T-cell (primary cell): Measurements from ENCODE around the gene LDB1. TPM values are rescaled to one million over a fixed set of nuclear protein-coding genes. Genes with fewer than 3 reads are reported as not detected.
A peak's percentile ranks its signal among the peaks of the same experiment; 100 is the strongest.

ENCODE experiments used
- ATAC-seq, 4 experiments: fragments of 200-7000 bp in 3 of 4; fragments of 150-1000 bp in 1 of 4; cut with Tn5 transposase; replicated peaks in 1 of 4; 1 replicate in 3 of 4; 2 replicates in 1 of 4; pipeline ENCODE4 v1.10.0; 2021; ENCODE audit warnings: moderate library complexity in 3 of 4, mild to moderate bottlenecking in 2 of 4, moderate number of reproducible peaks in 1 of 4
- CTCF ChIA-PET, 2 donors: fragments of 300-600 bp; sonication (Branson Sonifier 250); formaldehyde crosslinking; loops; one replicate each; lab custom pipeline; 2022; ENCODE audit warnings: antibody characterized with exemption in 2 of 2; lab: Charles Lee
- POLR2A ChIA-PET, 2 donors: fragments of 300-600 bp; sonication (Branson Sonifier 250); formaldehyde crosslinking; loops; one replicate each; lab custom pipeline; 2022; ENCODE audit warnings: antibody characterized with exemption in 2 of 2; lab: Charles Lee
- DNase-seq, 35 experiments: peaks; one replicate each; pipeline versions ENCODE4 v3.0.0 to v3.0.0-alpha.2; 2013 to 2023
- H3K27ac ChIP-seq: one replicate; pipeline ENCODE4 v1.5.1; 2013; ENCODE audit warnings: low read length
- H3K27me3 ChIP-seq, 2 experiments: replicated peaks in 1 of 2; 1 replicate in 1 of 2; 2 replicates in 1 of 2; pipeline versions ENCODE4 v1.6.1 to v1.7.0; 2013; ENCODE audit warnings: low read length in 1 of 2, mixed read lengths in 1 of 2; ENCODE audit not compliant: control insufficient read depth in 2 of 2, insufficient read depth in 2 of 2; ENCODE audit errors: extremely low read depth in 1 of 2
- H3K36me3 ChIP-seq, 2 donors: 1 replicate in 1 of 2; 2 replicates in 1 of 2; pipeline versions ENCODE4 v1.6.1 to v1.7.0; 2013; ENCODE audit warnings: low read length in 1 of 2; ENCODE audit not compliant: control insufficient read depth in 2 of 2, insufficient read depth in 1 of 2; ENCODE audit errors: extremely low read depth in 1 of 2
- H3K4me1 ChIP-seq, 2 experiments: 1 replicate in 1 of 2; 2 replicates in 1 of 2; pipeline versions ENCODE4 v1.6.1 to v1.7.0; 2013; ENCODE audit warnings: low read length in 2 of 2, mixed read lengths in 1 of 2; ENCODE audit not compliant: insufficient read depth in 2 of 2, control insufficient read depth in 1 of 2; ENCODE audit errors: extremely low read depth in 1 of 2
- H3K4me3 ChIP-seq, 2 donors: 1 replicate in 1 of 2; 2 replicates in 1 of 2; pipeline versions ENCODE4 v1.5.1 to v1.7.0; 2013; ENCODE audit warnings: mild to moderate bottlenecking in 2 of 2, low read length in 1 of 2, moderate library complexity in 1 of 2; ENCODE audit not compliant: control insufficient read depth in 1 of 2; ENCODE audit errors: extremely low read depth in 1 of 2
- H3K9me3 ChIP-seq: 2 replicates; pipeline ENCODE4 v1.7.0; 2013
- H3K27ac Mint-ChIP-seq, 2 donors: one replicate each; pipeline ENCODE4 v1.8.0; 2020 to 2021; ENCODE audit warnings: mild to moderate bottlenecking in 2 of 2, mixed read lengths in 2 of 2
- H3K27me3 Mint-ChIP-seq, 2 donors: one replicate each; pipeline ENCODE4 v1.8.0; 2021 to 2022; ENCODE audit warnings: mixed read lengths in 2 of 2
- H3K36me3 Mint-ChIP-seq: one replicate; pipeline ENCODE4 v1.8.0; 2021; ENCODE audit warnings: mixed read lengths
- H3K4me1 Mint-ChIP-seq, 3 donors: one replicate each; pipeline ENCODE4 v1.8.0; 2020 to 2022; ENCODE audit warnings: mixed read lengths in 3 of 3, mild to moderate bottlenecking in 1 of 3
- H3K4me3 Mint-ChIP-seq, 3 donors: one replicate each; pipeline ENCODE4 v1.8.0; 2020 to 2022; ENCODE audit warnings: mild to moderate bottlenecking in 3 of 3, mixed read lengths in 3 of 3, moderate library complexity in 3 of 3
- H3K9me3 Mint-ChIP-seq, 3 donors: one replicate each; pipeline ENCODE4 v1.8.0; 2020 to 2022; ENCODE audit warnings: mixed read lengths in 3 of 3
- WGBS: methylation state at CpG from one replicate; pipeline ENCODE4 v1.1.5; 2013; ENCODE audit warnings: missing lambda C conversion rate; ENCODE audit not compliant: insufficient coverage; 5-methylcytosine and 5-hydroxymethylcytosine counted together
- total RNA-seq, 35 experiments: library from RNA in 6 of 35; stranded (reverse) in 6 of 35; fragments of 120-200 nt in 1 of 35; gene quantifications; one replicate each; pipeline versions ENCODE4 v1.2.1 to v1.2.4 and lab custom pipeline; 2013 to 2026

The LDB1 gene
- total RNA-seq, 5 donors from 2014 or later (not counting 1 experiment from before 2014, with no cell fraction given) = 120 to 147 (median 126) TPM

DNA sequence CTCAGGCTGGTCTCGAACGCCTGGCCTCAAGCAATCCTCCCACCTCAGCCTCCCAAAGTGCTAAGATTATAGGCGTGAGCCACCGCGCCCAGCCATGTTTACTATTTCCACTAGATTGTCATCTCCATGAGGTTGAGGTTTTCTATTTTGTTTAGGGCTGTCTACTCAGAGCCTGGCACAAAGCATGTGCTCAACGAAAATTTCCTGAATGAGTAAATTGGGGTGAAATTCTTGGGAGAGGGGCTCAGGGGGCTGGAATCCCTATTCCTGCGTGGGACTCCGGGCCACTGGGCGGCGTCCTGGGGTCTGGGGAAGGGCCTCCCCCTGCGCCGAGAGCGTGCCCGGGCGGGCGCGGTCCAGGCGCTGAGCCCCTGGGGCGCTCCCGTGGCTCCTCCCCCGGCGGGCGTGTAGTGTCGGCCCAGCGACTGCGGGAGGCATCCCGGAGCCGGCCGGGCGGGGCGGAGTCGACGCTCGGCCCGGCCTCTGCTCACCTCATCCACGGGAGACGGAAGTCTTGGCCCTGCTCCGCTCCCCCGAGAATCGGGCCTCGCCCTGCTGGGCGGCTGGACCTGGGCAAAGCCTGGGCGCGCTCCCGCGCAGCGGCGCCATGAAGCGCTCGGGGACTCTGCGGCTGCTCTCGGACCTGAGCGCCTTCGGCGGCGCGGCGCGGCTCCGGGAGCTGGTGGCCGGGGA is 55.2 kb downstream of the LDB1 start, which contains the start of gene HPS6:
Gene HPS6, plus strand, starts transcription at position 482 of the 693 bp plus-strand sequence. Its CDS starts 126 bp downstream, at position 608.
- Mint-ChIP-seq H3K27ac (peak within 1 kb of the TSS; percentile 98), H3K4me1 (peaks cover 32 to 37% (median 37%) of the 10 kb centered on the region in 3 donors), H3K36me3 (peaks cover 3% of the 10 kb centered on the region), H3K27me3 (no peaks in the 10 kb centered on the region), H3K9me3 (no peaks in the 10 kb centered on the region), H3K4me3 (peak within 1 kb of the TSS; percentile 80 to 88 (median 85))
- H3K27ac ChIP-seq = peak within 1 kb of the TSS; percentile 75
- H3K4me3 ChIP-seq = peak within 1 kb of the TSS; percentile 55 to 86
- POLR2A ChIA-PET = no interaction called here
- peaks cover 2 to 20% of the 10 kb centered on the region in 2 donors for H3K36me3 ChIP-seq
- H3K27me3 ChIP-seq = no peaks in the 10 kb centered on the region
- CTCF ChIA-PET = no interaction called here
- 0% methylated on average over 56 of the region's 61 CpGs for WGBS
- H3K9me3 ChIP-seq = no peaks in the 10 kb centered on the region
- ATAC-seq (peak; percentile 98 to 99 (median 98)), DNase-seq (peak; percentile 69 to 91 (median 80))
- H3K4me1 ChIP-seq = peaks cover 4 to 34% of the 10 kb centered on the region in 2 experiments

GRCh38 chr10:102064503-102064867 is 55.7 kb downstream of the LDB1 start:
- Mint-ChIP-seq H3K27me3 (no peaks in the 10 kb centered on the region), H3K36me3 (peaks cover 3% of the 10 kb centered on the region), H3K27ac (peak overlapping the region; percentile 98), H3K4me3 (peak overlapping the region; percentile 76 to 88 (median 85)), H3K9me3 (no peaks in the 10 kb centered on the region), H3K4me1 (peaks cover 32 to 37% (median 36%) of the 10 kb centered on the region in 3 donors)
- Histone ChIP-seq H3K27me3 (no peaks in the 10 kb centered on the region), H3K4me1 (peaks cover 4 to 34% of the 10 kb centered on the region in 2 experiments), H3K27ac (peak overlapping the region; percentile 75), H3K36me3 (peaks cover 2 to 20% of the 10 kb centered on the region in 2 donors), H3K4me3 (peak overlapping the region; percentile 55 to 86), H3K9me3 (no peaks in the 10 kb centered on the region)
- DNase-seq (no peak), ATAC-seq (no peak)
- WGBS = no CpG with 5 or more reads among the region's 2 CpGs
- CTCF ChIA-PET = no interaction called here
- POLR2A ChIA-PET = no interaction called here

DNA sequence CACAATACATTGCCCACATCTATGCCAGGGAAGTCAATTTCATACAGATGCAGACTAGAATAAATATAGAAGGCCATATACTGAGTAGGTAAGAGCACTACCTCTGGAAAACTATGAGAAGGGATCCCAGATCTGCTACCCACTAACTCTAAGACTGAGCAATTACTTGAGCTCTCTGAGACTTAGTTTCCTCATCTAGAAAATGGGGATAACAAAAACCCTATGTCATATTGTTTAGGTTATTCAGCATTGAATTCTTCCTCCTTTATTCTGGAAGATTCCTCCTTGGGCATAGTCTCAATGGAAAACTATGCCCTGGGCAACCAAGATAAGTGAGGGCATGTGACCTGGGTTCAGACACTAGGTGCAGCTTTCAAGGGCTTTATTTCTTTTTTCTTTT is 60.2 kb downstream of the LDB1 start:
- no peak for DNase-seq
- Mint-ChIP-seq H3K36me3 (no peaks in the 10 kb centered on the region), H3K4me1 (peaks cover 18 to 25% (median 20%) of the 10 kb centered on the region in 3 donors), H3K9me3 (no peaks in the 10 kb centered on the region), H3K4me3 (no peak overlapping the region), H3K27ac (no peak overlapping the region), H3K27me3 (no peaks in the 10 kb centered on the region)
- H3K36me3 ChIP-seq = no peaks in the 10 kb centered on the region
- H3K27me3 ChIP-seq = no peaks in the 10 kb centered on the region
- no peak overlapping the region for H3K4me3 ChIP-seq
- H3K4me1 ChIP-seq = peaks cover 4 to 23% of the 10 kb centered on the region in 2 experiments
- ATAC-seq = no peak
- POLR2A ChIA-PET = interaction anchor here (0.6 kb wide), 2 partner anchors 576 to 1130 kb away, joined by 3 to 4 read pairs; no protein-coding TSS in a partner anchor
- CTCF ChIA-PET = interaction anchor here in 1 of 2 donors (0.5 to 1.0 kb wide), 2 partner anchors 11 to 13 kb away, joined by 3 to 5 read pairs; no protein-coding TSS in a partner anchor
- no peak overlapping the region for H3K27ac ChIP-seq
- no peaks in the 10 kb centered on the region for H3K9me3 ChIP-seq

Other genes starting within 250 kb of the LDB1 start
- 10 to 100 TPM; 26.4 to 30.0 (median 27.2) TPM for gene ARMH3, start 64.2 kb downstream of the LDB1 start, total RNA-seq
- 10 to 100 TPM; 12.5 to 33.4 (median 26.7) TPM for gene HPS6, start 55.0 kb downstream of the LDB1 start, total RNA-seq
- 10 to 100 TPM; 33.5 to 55.1 (median 51.4) TPM for gene PPRC1, start 12.7 kb upstream of the LDB1 start, total RNA-seq
- gene NOLC1, start 32.0 kb upstream of the LDB1 start, total RNA-seq = 10 to 100 TPM; 40.7 to 69.8 (median 62.4) TPM
- not detected for gene ELOVL3, start 105.9 kb upstream of the LDB1 start, total RNA-seq
- gene PITX3, start 121.1 kb upstream of the LDB1 start, total RNA-seq = not detected
- 10 to 100 TPM; 37.2 to 41.1 (median 38.7) TPM for gene GBF1, start 125.2 kb upstream of the LDB1 start, total RNA-seq